ENCODE data around the gene IL19. TPM values are rescaled to one million over a fixed set of nuclear protein-coding genes. Genes with fewer than 3 reads are reported as not detected.

Gene IL19
- total and polyA plus RNA-seq, 4 donors, result not detected

DNA sequence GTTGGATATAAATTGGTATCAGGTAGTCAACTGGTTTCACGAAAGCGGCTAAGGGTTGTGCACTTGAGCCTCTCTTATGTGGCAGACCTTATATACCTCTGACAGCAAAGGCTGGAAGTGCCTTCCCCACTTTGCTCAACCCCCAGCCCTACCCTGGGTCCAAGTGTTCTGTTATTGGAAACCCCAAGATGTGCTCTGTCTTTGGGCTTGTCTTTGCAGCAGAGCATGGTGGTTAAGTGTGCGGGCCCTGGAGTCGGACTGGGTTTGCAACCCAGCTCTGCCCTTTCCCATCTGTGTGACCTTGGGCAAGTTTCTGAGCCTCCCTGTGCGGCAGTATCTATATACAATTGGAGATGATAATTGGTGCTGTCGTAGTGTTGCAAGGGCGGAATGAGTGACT is 12.9 kb downstream of the IL19 start:
- Histone ChIP-seq H3K4me1 (ENCODE audit: control insufficient read depth in 4 of 4, insufficient read depth in 4 of 4, low read length in 3 of 4) (no peaks in the 10 kb centered on the region), H3K27me3 (ENCODE audit: control insufficient read depth in 4 of 4, insufficient read depth in 4 of 4, low read length in 3 of 4) (no peaks in the 10 kb centered on the region), H3K4me3 (ENCODE audit: low read depth in 1 of 3, low read length in 3 of 3) (no peak overlapping the region), H3K36me3 (ENCODE audit: control insufficient read depth in 4 of 4, insufficient read depth in 3 of 4, low read depth in 1 of 4, low read length in 3 of 4) (no peaks in the 10 kb centered on the region), H3K9ac (ENCODE audit: low read depth in 1 of 2, low read length in 2 of 2) (no peak overlapping the region), H3K27ac (ENCODE audit: low read depth in 1 of 2, low read length in 2 of 2) (no peak overlapping the region), H3K9me3 (ENCODE audit: control insufficient read depth in 4 of 4, low read length in 3 of 4) (no peaks in the 10 kb centered on the region)
- TF ChIP-seq GABPA (IDR thresholded peaks at IDR 0.05 in 1 of 2, conservative IDR thresholded peaks at IDR 0.05 in 1 of 2) (no peak), ATF3 (IDR thresholded peaks at IDR 0.05) (no peak), YY1 (IDR thresholded peaks at IDR 0.05) (no peak), EGR1 (IDR thresholded peaks at IDR 0.05; ENCODE audit: low read depth in 2 of 2) (no peak), REST (IDR thresholded peaks at IDR 0.05) (no peak), SP1 (IDR thresholded peaks at IDR 0.05) (no peak)
- 83% methylated on average over 7 of the region's 7 CpGs for WGBS
- DNase-seq (ENCODE audit: low spot score), result no peak

- Histone ChIP-seq H3K36me3 (ENCODE audit: control insufficient read depth in 4 of 4, insufficient read depth in 3 of 4, low read depth in 1 of 4, low read length in 3 of 4) (no peaks in the 10 kb centered on the region), H3K27ac (ENCODE audit: low read depth in 1 of 2, low read length in 2 of 2) (no peak overlapping the region), H3K9ac (ENCODE audit: low read depth in 1 of 2, low read length in 2 of 2) (no peak overlapping the region), H3K4me3 (ENCODE audit: low read depth in 1 of 3, low read length in 3 of 3) (no peak overlapping the region), H3K4me1 (ENCODE audit: control insufficient read depth in 4 of 4, insufficient read depth in 4 of 4, low read length in 3 of 4) (no peaks in the 10 kb centered on the region), H3K27me3 (ENCODE audit: control insufficient read depth in 4 of 4, insufficient read depth in 4 of 4, low read length in 3 of 4) (no peaks in the 10 kb centered on the region), H3K9me3 (ENCODE audit: control insufficient read depth in 4 of 4, low read length in 3 of 4) (no peaks in the 10 kb centered on the region)
- no peak for DNase-seq (ENCODE audit: low spot score)
- 89% methylated on average over 17 of the region's 17 CpGs for WGBS
- TF ChIP-seq RAD21 (IDR thresholded peaks at IDR 0.05), result no peak
- no peak for TF ChIP-seq SP1 (IDR thresholded peaks at IDR 0.05)
- TF ChIP-seq, protein P1, sequence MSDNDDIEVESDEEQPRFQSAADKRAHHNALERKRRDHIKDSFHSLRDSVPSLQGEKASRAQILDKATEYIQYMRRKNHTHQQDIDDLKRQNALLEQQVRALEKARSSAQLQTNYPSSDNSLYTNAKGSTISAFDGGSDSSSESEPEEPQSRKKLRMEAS (IDR thresholded peaks at IDR 0.05), result no peak
- no peak for TF ChIP-seq HNF4A (conservative IDR thresholded peaks at IDR 0.05)
- no peak for TF ChIP-seq FOXA2 (IDR thresholded peaks at IDR 0.05)
- no peak for TF ChIP-seq ATF3 (IDR thresholded peaks at IDR 0.05)
- TF ChIP-seq YY1 (IDR thresholded peaks at IDR 0.05), result no peak
- TF ChIP-seq FOXA1 (IDR thresholded peaks at IDR 0.05), result no peak
- TF ChIP-seq TAF1 (conservative IDR thresholded peaks at IDR 0.05), result no peak
- TF ChIP-seq, protein P2, sequence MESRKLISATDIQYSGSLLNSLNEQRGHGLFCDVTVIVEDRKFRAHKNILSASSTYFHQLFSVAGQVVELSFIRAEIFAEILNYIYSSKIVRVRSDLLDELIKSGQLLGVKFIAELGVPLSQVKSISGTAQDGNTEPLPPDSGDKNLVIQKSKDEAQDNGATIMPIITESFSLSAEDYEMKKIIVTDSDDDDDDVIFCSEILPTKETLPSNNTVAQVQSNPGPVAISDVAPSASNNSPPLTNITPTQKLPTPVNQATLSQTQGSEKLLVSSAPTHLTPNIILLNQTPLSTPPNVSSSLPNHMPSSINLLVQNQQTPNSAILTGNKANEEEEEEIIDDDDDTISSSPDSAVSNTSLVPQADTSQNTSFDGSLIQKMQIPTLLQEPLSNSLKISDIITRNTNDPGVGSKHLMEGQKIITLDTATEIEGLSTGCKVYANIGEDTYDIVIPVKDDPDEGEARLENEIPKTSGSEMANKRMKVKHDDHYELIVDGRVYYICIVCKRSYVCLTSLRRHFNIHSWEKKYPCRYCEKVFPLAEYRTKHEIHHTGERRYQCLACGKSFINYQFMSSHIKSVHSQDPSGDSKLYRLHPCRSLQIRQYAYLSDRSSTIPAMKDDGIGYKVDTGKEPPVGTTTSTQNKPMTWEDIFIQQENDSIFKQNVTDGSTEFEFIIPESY (IDR thresholded peaks at IDR 0.05), result no peak
- no peak for TF ChIP-seq HNF4G (IDR thresholded peaks at IDR 0.05)
- TF ChIP-seq NR2F2 (IDR thresholded peaks at IDR 0.05), result no peak
- no peak for TF ChIP-seq JUND (IDR thresholded peaks at IDR 0.05)
- TF ChIP-seq EGR1 (IDR thresholded peaks at IDR 0.05; ENCODE audit: low read depth in 2 of 2), result no peak
- no peak for TF ChIP-seq CTCF (IDR thresholded peaks at IDR 0.05; ENCODE audit: low read depth, low read length, missing input control)
- no peak for TF ChIP-seq GABPA (IDR thresholded peaks at IDR 0.05 in 1 of 2, conservative IDR thresholded peaks at IDR 0.05 in 1 of 2)
Measured at GRCh38 chr1:206784471-206784903, 13.9 kb downstream of the IL19 start.

All from liver (tissue), 9 donors.